SKM-1 treated with dmso at 0.1 percent for 144 hours (cell line): ENCODE measurements around the gene DIDO1.

Experiments used
- DNase-seq: peaks from one replicate; lab custom pipeline; 2025; ENCODE audit not compliant: unreplicated experiment; lab: John Stamatoyannopoulos, UW

The DIDO1 gene

DNA sequence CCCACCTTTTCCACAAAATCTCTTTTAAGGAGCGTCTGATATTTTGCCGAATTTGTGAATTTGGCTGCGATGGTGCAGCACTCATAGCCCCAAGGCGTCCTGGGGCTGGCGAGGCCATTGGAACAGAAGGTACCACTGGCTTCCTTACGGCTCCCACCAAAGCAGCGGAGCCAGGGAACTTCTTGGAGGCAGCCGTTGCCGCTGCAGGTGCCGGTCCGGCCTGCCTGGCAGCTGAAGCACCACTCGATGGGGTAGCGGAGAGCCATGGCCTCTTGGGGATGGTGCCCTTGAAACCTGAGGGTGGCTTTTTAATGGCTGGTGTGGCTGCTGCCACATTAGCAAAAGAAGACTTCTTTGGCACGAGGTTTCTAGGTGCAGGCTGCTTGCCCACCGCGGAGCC, 29.8 kb downstream of the DIDO1 start:
- no peak for DNase-seq

DNA sequence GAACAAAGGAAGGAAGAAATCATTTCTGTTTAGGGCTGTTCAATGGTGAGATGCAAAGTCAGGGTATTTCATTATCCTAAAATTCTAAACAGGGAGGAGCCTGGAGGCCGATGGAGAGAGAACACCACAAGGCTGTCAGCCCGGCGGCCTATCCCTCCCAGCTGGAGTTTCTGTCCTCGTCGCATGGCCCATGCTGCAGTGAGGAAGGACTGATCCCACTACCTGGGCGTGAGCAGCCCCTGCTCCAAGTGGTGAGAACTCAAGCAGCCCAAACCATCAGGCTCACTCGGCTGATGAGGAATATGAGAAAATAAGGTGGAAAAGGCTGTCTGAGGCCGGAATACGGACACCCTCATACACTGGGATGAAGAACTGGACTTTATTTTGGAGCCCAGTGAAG, 30.8 kb downstream of the DIDO1 start:
- DNase-seq: no peak

DNA sequence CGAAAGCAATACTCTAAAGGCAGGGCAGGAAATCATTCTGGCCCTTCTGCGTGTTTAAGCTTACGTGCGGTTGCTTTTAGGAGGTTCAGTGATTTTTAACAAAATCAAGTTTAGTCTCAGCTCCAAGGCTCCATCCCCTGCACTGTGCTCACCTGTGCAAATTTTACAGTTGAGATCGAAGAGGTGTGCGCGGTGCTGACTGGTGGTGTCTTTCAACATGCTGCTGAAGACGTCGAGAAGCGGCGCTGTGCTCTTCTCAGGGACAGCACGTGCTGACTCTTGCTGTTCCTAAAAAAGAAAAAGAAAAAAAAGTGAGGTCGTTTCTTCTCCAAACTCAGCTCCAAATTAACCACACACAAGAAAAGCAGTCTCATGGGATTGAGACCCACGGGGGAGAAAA, 32.0 kb downstream of the DIDO1 start:
- no peak for DNase-seq

- DNase-seq: no peak
These were observed 32.6 kb downstream of the DIDO1 start for GRCh38 chr20:62893700-62894099.

- DNase-seq: no peak
These were observed 33.7 kb downstream of the DIDO1 start for GRCh38 chr20:62892348-62893304.

DNA sequence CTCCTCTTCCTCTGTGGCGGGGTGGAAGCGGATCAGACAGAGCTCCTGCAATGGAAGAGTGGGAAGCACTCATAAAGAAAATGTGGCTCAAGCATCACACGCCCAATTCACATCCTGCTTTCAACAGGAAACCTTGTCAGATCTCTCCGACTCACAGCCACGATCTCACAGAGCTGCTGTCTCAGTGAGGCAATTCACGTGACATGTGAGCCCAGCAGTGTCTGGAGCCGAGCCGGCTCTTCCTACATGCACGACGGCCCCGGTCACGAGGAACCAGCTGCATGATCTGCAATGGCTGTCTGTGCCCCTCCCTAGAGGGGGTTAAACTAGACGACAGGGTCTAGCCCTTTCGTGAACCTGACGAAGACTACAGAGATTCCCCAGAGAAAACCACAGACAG, 35.2 kb downstream of the DIDO1 start:
- DNase-seq: no peak

DNA sequence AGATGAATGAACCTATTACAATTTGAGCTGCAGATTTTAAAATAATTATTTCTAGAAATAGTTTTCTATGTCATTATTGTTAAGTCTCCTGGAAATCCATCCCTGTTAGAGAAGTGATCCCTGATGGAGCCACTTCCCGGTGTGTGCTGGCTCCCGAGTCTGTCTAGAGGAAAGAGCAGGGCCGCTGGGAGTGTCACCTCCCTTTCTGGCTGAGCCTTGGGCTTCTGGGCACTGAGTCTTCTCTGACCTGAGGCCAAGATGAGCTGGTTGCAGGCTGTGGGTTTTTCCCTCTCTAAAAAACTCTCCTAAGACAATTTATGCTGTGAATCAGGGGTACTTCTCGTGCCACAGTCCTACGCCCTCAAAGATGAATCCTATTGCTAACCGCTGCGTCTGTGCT, 35.9 kb downstream of the DIDO1 start:
- DNase-seq: no peak

GRCh38 chr20:62889871-62890270, 36.4 kb downstream of the DIDO1 start:
- DNase-seq: no peak

- DNase-seq: no peak
These were observed 36.9 kb downstream of the DIDO1 start for GRCh38 chr20:62889411-62889810.

DNA sequence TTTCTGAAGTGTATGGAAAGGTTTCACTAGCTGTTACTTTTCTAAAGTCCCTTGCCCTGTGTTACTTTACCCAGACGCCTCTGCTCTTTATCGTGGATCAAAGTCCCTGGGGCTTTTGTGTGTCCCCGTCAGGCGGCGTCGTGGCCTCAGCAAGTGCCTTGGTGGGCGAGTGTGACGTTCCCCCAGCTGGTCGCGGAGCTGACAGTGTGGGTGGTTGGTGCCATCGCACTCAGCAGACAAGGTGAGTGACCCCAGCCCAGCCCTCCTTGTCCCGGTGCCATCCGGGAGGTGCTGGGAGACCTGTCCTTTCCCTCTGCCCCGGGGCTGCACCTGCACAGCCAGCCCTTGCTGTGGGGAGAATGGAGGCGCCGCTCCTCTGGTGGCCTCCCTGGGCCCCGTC, 37.4 kb downstream of the DIDO1 start:
- no peak for DNase-seq

DNA sequence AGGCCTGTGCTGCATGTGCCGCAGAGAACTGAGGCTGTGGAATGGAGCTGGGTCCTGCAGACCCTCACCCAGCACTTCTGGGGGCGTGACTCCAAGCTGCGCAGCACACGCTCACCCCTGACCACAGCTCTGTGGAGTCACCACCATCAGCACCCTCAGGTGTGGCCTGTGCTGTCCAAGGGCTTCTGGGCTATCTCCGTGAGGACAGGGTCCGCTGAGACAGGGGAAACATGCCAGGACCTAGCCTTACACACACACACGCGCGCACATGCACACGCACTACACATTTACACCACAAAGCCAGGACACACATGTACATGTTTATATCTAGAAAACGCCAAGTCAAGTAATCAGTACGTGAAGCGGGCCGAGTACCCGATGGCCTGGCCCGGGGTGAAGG, 37.9 kb downstream of the DIDO1 start:
- no peak for DNase-seq

DNA sequence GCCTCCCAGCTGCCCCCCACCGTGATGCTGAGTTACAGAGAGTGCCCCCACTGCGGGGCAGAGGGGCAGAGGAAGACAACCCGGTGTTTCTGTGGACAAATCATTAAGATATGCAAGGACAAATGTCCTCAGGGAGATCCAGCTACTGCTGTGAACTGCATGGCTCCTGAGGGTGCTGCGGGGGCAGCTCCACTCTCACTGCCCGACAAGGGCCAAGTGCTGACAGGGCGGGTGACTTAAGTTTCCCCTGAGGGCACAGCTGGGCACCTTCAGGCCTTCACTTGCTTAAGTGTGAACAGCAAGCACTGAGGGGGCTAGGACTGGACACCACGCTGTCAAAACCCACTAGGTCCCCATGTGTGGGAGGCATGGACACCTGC, 38.5 kb downstream of the DIDO1 start:
- no peak for DNase-seq

GRCh38 chr20:62887152-62887859, 39.0 kb downstream of the DIDO1 start:
- DNase-seq: peak; percentile 69

DNA sequence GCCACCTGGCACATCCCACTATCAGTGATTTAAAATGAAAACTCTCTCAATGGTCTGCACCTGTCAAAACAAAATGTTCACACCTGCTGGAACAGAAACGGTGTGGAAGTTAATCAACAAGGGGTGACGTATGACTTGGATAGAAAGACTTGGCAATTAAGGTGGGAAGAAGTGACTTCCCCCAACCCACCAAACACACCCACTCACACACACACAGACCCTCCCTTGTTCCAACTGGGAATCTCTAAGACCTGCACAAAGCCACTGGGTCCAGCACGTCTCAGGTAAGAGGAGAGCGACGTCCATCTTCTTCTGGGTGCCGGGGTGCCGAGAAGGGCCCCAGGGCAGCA, 39.6 kb downstream of the DIDO1 start:
- DNase-seq: no peak

GRCh38 chr20:62885896-62886708, 40.2 kb downstream of the DIDO1 start:
- no peak for DNase-seq

- DNase-seq: no peak
These were observed 41.0 kb downstream of the DIDO1 start for GRCh38 chr20:62885046-62885895.

DNA sequence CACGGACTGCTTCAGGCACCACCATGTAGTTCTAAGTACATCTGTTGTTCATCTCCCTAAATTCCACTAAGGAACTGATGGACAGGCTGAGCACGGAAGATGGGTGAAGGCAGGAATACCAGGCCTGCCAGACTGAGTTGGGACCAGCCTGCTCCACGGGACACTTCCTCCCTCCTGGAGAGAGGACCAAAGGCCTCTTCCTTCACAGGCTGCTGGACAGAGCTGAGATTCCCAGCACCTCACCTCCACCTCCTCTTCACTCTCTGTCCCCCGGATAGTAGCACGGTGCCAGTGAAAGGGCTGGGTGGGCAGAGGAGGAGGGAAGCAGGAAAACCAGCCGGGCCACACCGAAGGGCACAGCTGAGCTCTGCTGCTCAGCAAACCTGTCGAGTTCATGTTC, 41.7 kb downstream of the DIDO1 start:
- DNase-seq: no peak

GRCh38 chr20:62882426-62882825, 43.9 kb downstream of the DIDO1 start:
- no peak for DNase-seq

DNA sequence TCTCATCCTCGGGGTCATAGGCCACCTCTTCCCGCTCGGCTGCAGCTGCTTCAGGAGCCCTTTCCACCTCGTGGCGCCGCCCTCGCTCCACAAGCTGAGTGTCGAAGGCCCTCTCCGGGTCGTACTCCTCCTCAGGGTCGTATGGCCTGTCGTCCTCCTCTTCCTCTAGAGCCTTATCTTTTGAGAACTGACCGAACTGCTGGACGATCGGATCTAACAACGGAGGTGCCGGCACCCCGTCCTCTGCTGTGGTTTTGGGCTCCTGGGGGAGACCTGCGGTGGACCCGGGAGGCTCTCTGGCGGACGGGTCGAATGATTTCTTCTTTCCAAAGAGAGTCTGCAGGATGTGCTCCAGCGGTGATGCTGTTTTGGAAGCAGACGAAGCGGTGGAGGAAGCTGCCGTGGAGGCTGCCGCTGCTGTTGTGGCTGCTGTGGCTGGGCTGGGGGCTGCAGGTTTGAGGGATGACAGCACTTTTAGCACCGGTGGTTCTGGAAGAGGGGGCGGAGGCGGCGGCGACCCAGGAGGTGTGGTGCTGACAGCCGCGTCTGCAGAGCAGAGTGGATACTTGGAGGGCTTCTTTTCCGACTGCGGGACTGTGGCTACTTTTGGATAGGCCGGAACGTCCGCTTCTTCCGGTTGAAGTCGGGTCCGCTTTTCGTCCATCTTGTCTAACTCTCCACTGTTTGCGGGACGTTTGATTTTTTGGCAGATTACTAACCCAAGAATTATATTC, 44.5 kb downstream of the DIDO1 start:
- no peak for DNase-seq
